Mesenchymal stem cell (in vitro differentiated cells and primary cell): ENCODE data around the gene WTAP.

Source experiments
- DNase-seq: peaks from one replicate; pipeline ENCODE4 v3.0.0-alpha.2; 2013
- H2AFZ ChIP-seq: one replicate; pipeline ENCODE4 v1.6.1; 2013; ENCODE audit warnings: low read depth, mild to moderate bottlenecking, control low read depth, inconsistent platforms, low read length, moderate library complexity
- H2AK5ac ChIP-seq: 2 replicates; pipeline ENCODE4 v1.6.1; 2013; ENCODE audit warnings: low read length, moderate library complexity, mild to moderate bottlenecking, inconsistent platforms; ENCODE audit not compliant: severe bottlenecking
- H2BK120ac ChIP-seq: one replicate; pipeline ENCODE4 v1.6.1; 2013; ENCODE audit warnings: low read depth, mild to moderate bottlenecking, inconsistent platforms, low read length, moderate library complexity
- H2BK12ac ChIP-seq, 2 experiments: one replicate each; pipeline ENCODE4 v1.6.1; 2013; ENCODE audit warnings: inconsistent platforms in 2 of 2, low read length in 2 of 2, mild to moderate bottlenecking in 2 of 2, moderate library complexity in 2 of 2, control low read depth in 1 of 2
- H2BK15ac ChIP-seq: one replicate; pipeline ENCODE4 v1.6.1; 2013; ENCODE audit warnings: mild to moderate bottlenecking, low read depth, inconsistent platforms; ENCODE audit not compliant: poor library complexity, severe bottlenecking
- H2BK5ac ChIP-seq: 2 replicates; pipeline ENCODE4 v1.6.1; 2013; ENCODE audit warnings: low read depth, mild to moderate bottlenecking, low read length, control low read depth, inconsistent platforms; ENCODE audit not compliant: poor library complexity, severe bottlenecking
- H3K14ac ChIP-seq, 2 experiments: one replicate each; pipeline ENCODE4 v1.6.1; 2013; ENCODE audit warnings: inconsistent platforms in 2 of 2, low read length in 2 of 2, control low read depth in 1 of 2, mild to moderate bottlenecking in 1 of 2, moderate library complexity in 1 of 2
- H3K18ac ChIP-seq, 2 experiments: one replicate each; pipeline ENCODE4 v1.6.1; 2013; ENCODE audit warnings: inconsistent platforms in 2 of 2, low read length in 2 of 2, control low read depth in 1 of 2, low read depth in 1 of 2, mild to moderate bottlenecking in 1 of 2
- H3K23ac ChIP-seq, 2 experiments: one replicate each; pipeline ENCODE4 v1.6.1; 2013; ENCODE audit warnings: inconsistent platforms in 2 of 2, low read length in 2 of 2, mild to moderate bottlenecking in 2 of 2, moderate library complexity in 2 of 2, control low read depth in 1 of 2
- H3K27ac ChIP-seq: 2 replicates; pipeline ENCODE4 v1.5.1; 2013; ENCODE audit warnings: mild to moderate bottlenecking, moderate library complexity, low read length, control low read depth, inconsistent platforms; ENCODE audit not compliant: poor library complexity, severe bottlenecking
- H3K27me3 ChIP-seq, 2 experiments: 2 replicates each; pipeline versions ENCODE4 v1.6.1 to v1.7.0; 2013; ENCODE audit warnings: low read length in 2 of 2, mild to moderate bottlenecking in 2 of 2, moderate library complexity in 2 of 2, control low read depth in 1 of 2, inconsistent platforms in 1 of 2; ENCODE audit not compliant: control insufficient read depth in 1 of 2, insufficient read depth in 1 of 2
- H3K36me3 ChIP-seq, 2 experiments: 2 replicates each; pipeline versions ENCODE4 v1.6.1 to v1.7.0; 2013; ENCODE audit warnings: low read length in 2 of 2, control low read depth in 1 of 2, inconsistent platforms in 1 of 2, low read depth in 1 of 2, mild to moderate bottlenecking in 1 of 2; ENCODE audit not compliant: insufficient read depth in 2 of 2, control insufficient read depth in 1 of 2
- H3K4ac ChIP-seq, 2 experiments: one replicate each; pipeline ENCODE4 v1.6.1; 2013; ENCODE audit warnings: inconsistent platforms in 2 of 2, low read length in 2 of 2, mild to moderate bottlenecking in 2 of 2, moderate library complexity in 2 of 2, control low read depth in 1 of 2, low read depth in 1 of 2
- H3K4me1 ChIP-seq: 2 replicates; pipeline ENCODE4 v1.6.1; 2013; ENCODE audit warnings: low read depth, low read length, control low read depth; ENCODE audit not compliant: control insufficient read depth, insufficient read depth
- H3K4me2 ChIP-seq: 2 replicates; pipeline ENCODE4 v1.6.1; 2013; ENCODE audit warnings: low read length, mild to moderate bottlenecking, inconsistent platforms; ENCODE audit not compliant: poor library complexity, severe bottlenecking
- H3K4me3 ChIP-seq, 2 experiments: 2 replicates each; pipeline versions ENCODE4 v1.5.1 to v1.7.0; 2013; ENCODE audit warnings: low read length in 2 of 2, mild to moderate bottlenecking in 2 of 2, control low read depth in 1 of 2, low read depth in 1 of 2; ENCODE audit not compliant: insufficient read depth in 1 of 2
- H3K79me1 ChIP-seq: replicated peaks from 2 replicates; pipeline ENCODE4 v1.6.1; 2013; ENCODE audit warnings: mild to moderate bottlenecking, control low read depth, low read length, inconsistent platforms; ENCODE audit not compliant: poor library complexity, severe bottlenecking
- H3K9ac ChIP-seq: 2 replicates; pipeline ENCODE4 v1.7.0; 2013; ENCODE audit warnings: mild to moderate bottlenecking, low read length, moderate library complexity
- H3K9me3 ChIP-seq: 2 replicates; pipeline ENCODE4 v1.7.0; 2013; ENCODE audit warnings: mild to moderate bottlenecking, low read length; ENCODE audit not compliant: control insufficient read depth
- H4K8ac ChIP-seq: one replicate; pipeline ENCODE4 v1.6.1; 2013; ENCODE audit warnings: inconsistent platforms, mild to moderate bottlenecking, low read length, moderate library complexity
- H4K91ac ChIP-seq: one replicate; pipeline ENCODE4 v1.6.1; 2013; ENCODE audit warnings: mild to moderate bottlenecking, low read length, inconsistent platforms
- WGBS: methylation state at CpG from one replicate; pipeline ENCODE4 v1.1.7; 2013; ENCODE audit warnings: mixed read lengths; 5-methylcytosine and 5-hydroxymethylcytosine counted together

The WTAP gene

DNA sequence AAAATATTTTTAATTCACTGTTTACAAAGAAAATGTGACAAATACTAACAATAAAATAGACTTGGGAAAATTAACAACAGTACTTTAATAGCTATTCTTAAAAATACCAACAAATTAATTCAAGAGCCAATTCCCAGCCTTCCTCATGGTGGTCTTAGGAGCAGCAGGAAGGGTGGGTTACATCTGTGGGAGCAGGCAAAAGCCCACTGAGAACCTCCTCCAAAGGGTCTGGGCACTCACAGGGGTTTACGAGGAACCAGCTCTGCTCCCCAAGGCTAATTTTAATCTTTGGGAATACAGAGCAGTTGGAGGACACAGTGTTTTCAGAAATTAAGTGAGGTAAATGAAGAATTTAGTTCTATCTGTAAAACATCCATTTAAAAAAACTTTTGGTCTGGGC is 44.5 kb upstream of the WTAP start:
- no peak overlapping the region for H3K27ac ChIP-seq
- H4K91ac ChIP-seq, result no peak overlapping the region
- no peaks in the 10 kb centered on the region for H3K27me3 ChIP-seq
- H3K9me3 ChIP-seq, result no peaks in the 10 kb centered on the region
- no peak overlapping the region for H2BK120ac ChIP-seq
- H2AFZ ChIP-seq, result no peak overlapping the region
- no peak overlapping the region for H3K18ac ChIP-seq
- H2BK5ac ChIP-seq, result no peak overlapping the region
- no peak overlapping the region for H3K4ac ChIP-seq
- H2AK5ac ChIP-seq, result no peak overlapping the region
- DNase-seq, result no peak
- H3K79me1 ChIP-seq, result peaks cover 22% of the 10 kb centered on the region
- no peak overlapping the region for H2BK12ac ChIP-seq
- H3K23ac ChIP-seq, result no peak overlapping the region
- no peak overlapping the region for H3K14ac ChIP-seq
- no peak overlapping the region for H4K8ac ChIP-seq
- H3K4me3 ChIP-seq, result no peak overlapping the region
- no CpG with 5 or more reads among the region's 1 CpG for WGBS
- H2BK15ac ChIP-seq, result no peak overlapping the region
- H3K4me1 ChIP-seq, result peaks cover 1% of the 10 kb centered on the region
- no peak overlapping the region for H3K4me2 ChIP-seq
- peak overlapping the region; percentile 54 for H3K9ac ChIP-seq
- H3K36me3 ChIP-seq, result peaks cover 21 to 95% of the 10 kb centered on the region in 2 experiments

DNA sequence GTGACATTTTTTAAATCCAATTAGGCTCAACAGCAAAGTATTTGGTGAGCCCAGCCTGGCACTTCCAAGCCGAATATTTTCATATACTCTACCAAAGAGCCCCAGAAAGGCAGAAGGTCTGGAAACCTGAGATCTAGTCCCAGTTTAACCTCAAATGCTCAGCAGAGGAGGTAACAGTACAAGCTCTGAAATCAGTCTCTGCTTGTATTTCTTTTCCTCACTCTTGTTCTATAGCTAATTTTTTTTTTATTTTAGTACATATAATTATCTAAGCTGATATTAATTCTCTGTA is 43.3 kb upstream of the WTAP start:
- Histone ChIP-seq H3K27ac (no peak overlapping the region), H2AK5ac (no peak overlapping the region), H3K14ac (no peak overlapping the region), H3K4me1 (peaks cover 3% of the 10 kb centered on the region), H3K23ac (no peak overlapping the region), H3K4ac (no peak overlapping the region), H3K18ac (no peak overlapping the region), H3K27me3 (no peaks in the 10 kb centered on the region), H2BK12ac (no peak overlapping the region), H2BK120ac (no peak overlapping the region), H3K36me3 (peaks cover 20 to 95% of the 10 kb centered on the region in 2 experiments), H4K8ac (no peak overlapping the region), H3K9me3 (no peaks in the 10 kb centered on the region), H3K79me1 (peaks cover 27% of the 10 kb centered on the region), H3K4me2 (no peak overlapping the region), H3K4me3 (no peak overlapping the region), H4K91ac (no peak overlapping the region), H3K9ac (peak overlapping the region; percentile 58), H2AFZ (no peak overlapping the region), H2BK5ac (no peak overlapping the region), H2BK15ac (no peak overlapping the region)
- 95% methylated on average over 1 of the region's 1 CpG for WGBS
- DNase-seq, result no peak

DNA sequence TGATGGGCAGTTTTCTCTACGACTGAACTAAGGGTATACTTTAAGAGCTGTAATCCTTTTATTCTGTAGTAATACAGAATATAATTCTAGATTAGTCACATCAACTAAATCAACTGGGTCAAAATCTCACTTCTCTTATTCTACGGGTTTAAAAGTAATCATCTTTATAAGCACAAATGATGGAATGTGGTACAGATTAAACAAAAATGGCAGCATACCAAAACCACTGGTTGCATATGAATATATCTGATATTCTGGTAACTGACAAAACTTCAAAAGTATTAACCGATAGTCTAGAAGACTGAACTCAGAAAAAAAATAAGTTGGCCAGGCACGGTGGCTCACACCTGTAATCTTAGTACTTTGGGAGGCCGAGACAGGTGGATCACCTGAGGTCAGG is 41.3 kb upstream of the WTAP start:
- H3K4me2 ChIP-seq, result no peak overlapping the region
- no peak overlapping the region for H2BK15ac ChIP-seq
- no peaks in the 10 kb centered on the region for H3K9me3 ChIP-seq
- H3K23ac ChIP-seq, result no peak overlapping the region
- no peak overlapping the region for H2BK120ac ChIP-seq
- no peak overlapping the region for H4K91ac ChIP-seq
- no peak for DNase-seq
- peak overlapping the region; percentile 12 for H3K9ac ChIP-seq
- no peak overlapping the region for H3K18ac ChIP-seq
- no peak overlapping the region for H2BK5ac ChIP-seq
- no peak overlapping the region for H3K4ac ChIP-seq
- no peak overlapping the region for H3K27ac ChIP-seq
- no peak overlapping the region for H4K8ac ChIP-seq
- WGBS, result 67% methylated on average over 3 of the region's 5 CpGs
- no peaks in the 10 kb centered on the region for H3K27me3 ChIP-seq
- no peak overlapping the region for H2AFZ ChIP-seq
- H3K4me3 ChIP-seq, result no peak overlapping the region
- H3K36me3 ChIP-seq, result peaks cover 24 to 98% of the 10 kb centered on the region in 2 experiments
- peaks cover 29% of the 10 kb centered on the region for H3K79me1 ChIP-seq
- H2BK12ac ChIP-seq, result no peak overlapping the region
- H3K14ac ChIP-seq, result no peak overlapping the region
- peaks cover 4% of the 10 kb centered on the region for H3K4me1 ChIP-seq
- no peak overlapping the region for H2AK5ac ChIP-seq

DNA sequence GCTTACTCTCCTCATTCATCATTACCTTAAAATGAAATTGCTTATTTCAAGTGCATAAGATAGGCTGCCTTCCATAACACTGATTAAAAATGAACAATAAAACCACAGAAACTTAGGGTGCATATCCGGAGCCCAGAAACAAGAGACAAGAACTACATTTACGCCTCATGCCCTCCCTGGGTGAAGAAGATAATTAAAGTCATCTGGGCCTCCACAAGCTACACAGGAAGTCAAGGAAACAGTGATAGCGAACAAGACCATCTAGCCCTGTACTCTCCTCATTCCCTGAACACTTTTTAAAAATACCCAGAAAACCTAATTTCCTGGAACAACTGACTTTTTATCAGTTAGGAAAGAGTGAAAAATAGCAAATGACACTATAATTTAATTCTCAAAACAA is 40.6 kb upstream of the WTAP start:
- Histone ChIP-seq H4K91ac (no peak overlapping the region), H3K4me3 (peak overlapping the region in 1 of 2 experiments; percentile 54), H3K4ac (no peak overlapping the region), H3K27me3 (no peaks in the 10 kb centered on the region), H3K27ac (no peak overlapping the region), H2BK120ac (no peak overlapping the region), H2BK5ac (no peak overlapping the region), H3K23ac (no peak overlapping the region), H2AK5ac (no peak overlapping the region), H3K4me1 (peaks cover 4% of the 10 kb centered on the region), H2BK12ac (no peak overlapping the region), H3K9ac (peak overlapping the region; percentile 50), H3K9me3 (no peaks in the 10 kb centered on the region), H3K14ac (no peak overlapping the region), H2BK15ac (no peak overlapping the region), H3K4me2 (no peak overlapping the region), H4K8ac (no peak overlapping the region), H3K18ac (no peak overlapping the region), H3K79me1 (peaks cover 24% of the 10 kb centered on the region), H3K36me3 (peaks cover 21 to 97% of the 10 kb centered on the region in 2 experiments), H2AFZ (no peak overlapping the region)
- DNase-seq, result no peak
- WGBS, result 96% methylated on average over 3 of the region's 3 CpGs
